DND-41 (cell line): ENCODE data around the gene AK8.

Experiments
- EZH2 ChIP-seq: IDR thresholded peaks from 3 replicates; pipeline ENCODE4 v1.6.1; 2012; ENCODE audit warnings: borderline replicate concordance, low read depth, mild to moderate bottlenecking, moderate library complexity, low read length, inconsistent platforms; ENCODE audit not compliant: severe bottlenecking
- TF ChIP-seq, protein P1 (sequence below): IDR thresholded peaks from 2 replicates; pipeline ENCODE4 v1.5.1; 2012; ENCODE audit warnings: borderline replicate concordance, low read length, moderate library complexity, mild to moderate bottlenecking; ENCODE audit not compliant: poor library complexity, severe bottlenecking; ENCODE audit errors: extremely low read depth

DNA sequence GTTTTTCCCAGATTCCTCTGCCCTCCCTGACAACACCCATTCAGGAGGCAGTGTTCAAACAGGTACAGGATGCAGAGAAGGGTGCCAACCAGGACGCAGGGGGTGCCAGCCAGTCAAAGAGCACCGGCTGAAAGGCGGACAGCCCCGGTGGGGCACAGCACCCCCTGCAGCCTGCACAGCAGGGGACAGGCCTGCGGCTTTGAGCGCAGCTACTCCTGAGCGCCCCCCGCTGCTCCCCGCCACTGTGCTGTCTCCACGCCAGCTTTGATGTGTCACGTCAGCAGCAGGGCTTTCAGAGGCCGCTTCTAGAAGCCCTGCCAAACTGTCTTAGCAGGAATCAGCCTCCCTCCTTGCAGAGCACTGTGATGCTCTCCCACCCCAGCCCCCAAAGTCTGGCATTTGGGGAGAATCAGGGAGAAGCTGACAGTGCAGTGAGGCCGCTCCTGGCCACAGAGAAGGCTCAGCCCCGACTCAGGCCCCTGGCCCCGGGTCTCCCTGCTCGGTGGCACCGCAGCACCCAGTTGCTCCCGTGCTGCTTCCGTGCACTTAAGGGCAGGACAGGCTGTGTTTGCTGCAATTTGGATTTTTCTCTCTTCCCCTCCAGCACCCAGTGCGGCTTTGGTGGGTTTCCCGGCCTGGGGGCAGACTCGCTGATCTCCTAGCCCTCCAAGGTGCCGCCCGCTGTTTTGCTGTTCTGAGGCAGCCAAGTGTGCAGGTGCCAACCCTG lies 20.3 kb downstream of the AK8 start:
- TF ChIP-seq, protein P1, sequence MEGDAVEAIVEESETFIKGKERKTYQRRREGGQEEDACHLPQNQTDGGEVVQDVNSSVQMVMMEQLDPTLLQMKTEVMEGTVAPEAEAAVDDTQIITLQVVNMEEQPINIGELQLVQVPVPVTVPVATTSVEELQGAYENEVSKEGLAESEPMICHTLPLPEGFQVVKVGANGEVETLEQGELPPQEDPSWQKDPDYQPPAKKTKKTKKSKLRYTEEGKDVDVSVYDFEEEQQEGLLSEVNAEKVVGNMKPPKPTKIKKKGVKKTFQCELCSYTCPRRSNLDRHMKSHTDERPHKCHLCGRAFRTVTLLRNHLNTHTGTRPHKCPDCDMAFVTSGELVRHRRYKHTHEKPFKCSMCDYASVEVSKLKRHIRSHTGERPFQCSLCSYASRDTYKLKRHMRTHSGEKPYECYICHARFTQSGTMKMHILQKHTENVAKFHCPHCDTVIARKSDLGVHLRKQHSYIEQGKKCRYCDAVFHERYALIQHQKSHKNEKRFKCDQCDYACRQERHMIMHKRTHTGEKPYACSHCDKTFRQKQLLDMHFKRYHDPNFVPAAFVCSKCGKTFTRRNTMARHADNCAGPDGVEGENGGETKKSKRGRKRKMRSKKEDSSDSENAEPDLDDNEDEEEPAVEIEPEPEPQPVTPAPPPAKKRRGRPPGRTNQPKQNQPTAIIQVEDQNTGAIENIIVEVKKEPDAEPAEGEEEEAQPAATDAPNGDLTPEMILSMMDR: peak; percentile 9
- TF ChIP-seq EZH2: no peak
